ENCODE measurements around the gene SARDH.

Gene SARDH

GRCh38 chr9:133635533-133636531, 102.3 kb downstream of the SARDH start, which contains the start of gene DBH:
Gene DBH, plus strand, starts transcription at chr9:133636363. Its CDS starts 9 bp downstream, at chr9:133636372.
- H3K27ac ChIP-seq (ENCODE audit: insufficient read depth, low read length, poor library complexity, severe bottlenecking), result no peak within 1 kb of the TSS
- no peaks in the 10 kb centered on the region for H3K36me3 ChIP-seq (ENCODE audit: control insufficient read depth, insufficient read depth, low read length)
- no peaks in the 10 kb centered on the region for H3K27me3 ChIP-seq (replicated peaks; ENCODE audit: control insufficient read depth, insufficient read depth, low read length, poor library complexity, severe bottlenecking)
- no peaks in the 10 kb centered on the region for H3K9me3 ChIP-seq (ENCODE audit: control insufficient read depth, low read length)
- DNase-seq, result no peak
- H3K4me1 ChIP-seq (ENCODE audit: control insufficient read depth, insufficient read depth, low read length, poor library complexity, severe bottlenecking), result no peaks in the 10 kb centered on the region
- H3K4me3 ChIP-seq (ENCODE audit: insufficient read depth, low read depth, low read length, poor library complexity, severe bottlenecking), result no peak within 1 kb of the TSS

DNA sequence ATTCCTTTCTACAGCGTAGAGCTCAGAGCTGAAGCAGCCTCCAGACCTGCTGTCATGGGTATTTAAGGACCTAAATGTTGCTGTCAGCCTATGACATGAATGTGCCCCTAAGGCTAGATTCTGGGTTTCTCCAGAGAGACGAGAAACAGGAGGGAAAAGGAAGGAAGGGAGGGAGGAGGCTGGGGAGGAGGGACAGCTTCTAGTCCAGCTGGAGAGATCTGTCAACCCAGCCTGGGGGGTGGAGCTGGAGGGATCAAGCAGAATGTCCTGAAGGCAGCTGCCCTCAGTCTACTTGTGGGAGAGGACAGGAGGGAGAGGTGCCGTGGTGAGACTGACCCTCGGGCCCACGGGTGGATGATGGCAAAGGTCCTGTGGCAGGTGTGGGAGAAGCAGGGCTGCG, 103.1 kb downstream of the SARDH start:
- H3K9me3 ChIP-seq (ENCODE audit: control insufficient read depth, low read length), result no peaks in the 10 kb centered on the region

GRCh38 chr9:133634081-133634691, 104.0 kb downstream of the SARDH start:
- DNase-seq, result no peak
- H3K4me3 ChIP-seq (ENCODE audit: insufficient read depth, low read depth, low read length, poor library complexity, severe bottlenecking), result no peak overlapping the region
- no peaks in the 10 kb centered on the region for H3K27me3 ChIP-seq (replicated peaks; ENCODE audit: control insufficient read depth, insufficient read depth, low read length, poor library complexity, severe bottlenecking)
- no peaks in the 10 kb centered on the region for H3K9me3 ChIP-seq (ENCODE audit: control insufficient read depth, low read length)
- H3K27ac ChIP-seq (ENCODE audit: insufficient read depth, low read length, poor library complexity, severe bottlenecking), result no peak overlapping the region
- H3K36me3 ChIP-seq (ENCODE audit: control insufficient read depth, insufficient read depth, low read length), result no peaks in the 10 kb centered on the region
- no peaks in the 10 kb centered on the region for H3K4me1 ChIP-seq (ENCODE audit: control insufficient read depth, insufficient read depth, low read length, poor library complexity, severe bottlenecking)

More for the DNA sequence above, 103.1 kb downstream of the SARDH start:
- H3K4me3 ChIP-seq (ENCODE audit: insufficient read depth, low read depth, low read length, poor library complexity, severe bottlenecking), result no peak overlapping the region
- H3K27me3 ChIP-seq (replicated peaks; ENCODE audit: control insufficient read depth, insufficient read depth, low read length, poor library complexity, severe bottlenecking), result no peaks in the 10 kb centered on the region
- H3K4me1 ChIP-seq (ENCODE audit: control insufficient read depth, insufficient read depth, low read length, poor library complexity, severe bottlenecking), result no peaks in the 10 kb centered on the region
- no peak for DNase-seq
- H3K36me3 ChIP-seq (ENCODE audit: control insufficient read depth, insufficient read depth, low read length), result no peaks in the 10 kb centered on the region
- no peak overlapping the region for H3K27ac ChIP-seq (ENCODE audit: insufficient read depth, low read length, poor library complexity, severe bottlenecking)

- Histone ChIP-seq H3K27me3 (replicated peaks; ENCODE audit: control insufficient read depth, insufficient read depth, low read length, poor library complexity, severe bottlenecking) (no peaks in the 10 kb centered on the region), H3K27ac (ENCODE audit: insufficient read depth, low read length, poor library complexity, severe bottlenecking) (no peak overlapping the region), H3K36me3 (ENCODE audit: control insufficient read depth, insufficient read depth, low read length) (no peaks in the 10 kb centered on the region), H3K4me3 (ENCODE audit: insufficient read depth, low read depth, low read length, poor library complexity, severe bottlenecking) (no peak overlapping the region), H3K9me3 (ENCODE audit: control insufficient read depth, low read length) (no peaks in the 10 kb centered on the region), H3K4me1 (ENCODE audit: control insufficient read depth, insufficient read depth, low read length, poor library complexity, severe bottlenecking) (no peaks in the 10 kb centered on the region)
- no peak for DNase-seq
These were observed 104.5 kb downstream of the SARDH start for GRCh38 chr9:133633681-133634080.

DNA sequence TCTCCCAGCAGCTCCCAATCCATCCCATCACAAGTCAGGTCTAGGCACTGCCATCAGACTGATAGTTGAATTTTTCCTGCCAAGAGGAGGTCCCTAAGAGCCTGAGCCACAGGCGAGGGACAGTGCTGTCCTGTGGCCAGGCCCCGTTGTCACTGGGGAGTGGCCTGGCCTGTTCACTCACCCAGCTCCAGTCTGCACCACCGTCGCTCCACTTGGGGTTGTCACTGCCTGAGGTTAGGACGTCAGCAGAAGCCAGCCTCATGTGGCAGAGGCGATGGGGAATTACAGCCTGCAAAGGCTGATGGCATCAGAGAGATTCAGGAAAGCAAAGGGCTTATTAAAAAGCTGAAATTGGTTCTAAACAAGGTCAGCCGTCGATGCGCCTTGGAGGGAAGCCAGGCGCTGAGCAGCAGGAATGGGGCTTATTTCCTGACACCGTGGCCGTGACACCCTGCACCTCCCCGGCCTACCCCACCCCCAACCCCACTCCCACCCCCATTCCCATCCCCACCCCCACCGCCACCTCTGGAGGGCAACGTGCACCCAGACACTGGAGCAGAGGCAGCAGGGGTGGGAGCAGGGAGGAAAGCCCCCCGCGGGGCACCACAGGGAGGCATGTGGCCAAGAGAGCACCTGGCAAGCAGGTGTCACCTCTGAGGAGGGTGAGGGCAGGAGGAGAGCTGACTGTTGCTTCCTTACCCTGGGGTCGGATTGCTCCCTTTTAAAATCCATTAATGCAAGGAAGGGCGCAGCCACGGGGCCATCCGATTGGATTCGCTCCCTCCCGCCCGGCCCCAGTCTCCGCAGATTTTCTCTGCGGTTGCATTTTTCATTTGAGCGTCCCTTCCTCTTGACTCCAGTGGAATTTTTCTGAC, 105.1 kb downstream of the SARDH start:
- H3K27ac ChIP-seq (ENCODE audit: insufficient read depth, low read length, poor library complexity, severe bottlenecking), result no peak overlapping the region
- H3K36me3 ChIP-seq (ENCODE audit: control insufficient read depth, insufficient read depth, low read length), result no peaks in the 10 kb centered on the region
- no peaks in the 10 kb centered on the region for H3K9me3 ChIP-seq (ENCODE audit: control insufficient read depth, low read length)
- no peak overlapping the region for H3K4me3 ChIP-seq (ENCODE audit: insufficient read depth, low read depth, low read length, poor library complexity, severe bottlenecking)
- no peak for DNase-seq
- H3K27me3 ChIP-seq (replicated peaks; ENCODE audit: control insufficient read depth, insufficient read depth, low read length, poor library complexity, severe bottlenecking), result no peaks in the 10 kb centered on the region
- H3K4me1 ChIP-seq (ENCODE audit: control insufficient read depth, insufficient read depth, low read length, poor library complexity, severe bottlenecking), result no peaks in the 10 kb centered on the region

GRCh38 chr9:133631111-133631510, 107.0 kb downstream of the SARDH start:
- Histone ChIP-seq H3K27me3 (replicated peaks; ENCODE audit: control insufficient read depth, insufficient read depth, low read length, poor library complexity, severe bottlenecking) (no peaks in the 10 kb centered on the region), H3K4me3 (ENCODE audit: insufficient read depth, low read depth, low read length, poor library complexity, severe bottlenecking) (no peak overlapping the region), H3K4me1 (ENCODE audit: control insufficient read depth, insufficient read depth, low read length, poor library complexity, severe bottlenecking) (no peaks in the 10 kb centered on the region)

DNA sequence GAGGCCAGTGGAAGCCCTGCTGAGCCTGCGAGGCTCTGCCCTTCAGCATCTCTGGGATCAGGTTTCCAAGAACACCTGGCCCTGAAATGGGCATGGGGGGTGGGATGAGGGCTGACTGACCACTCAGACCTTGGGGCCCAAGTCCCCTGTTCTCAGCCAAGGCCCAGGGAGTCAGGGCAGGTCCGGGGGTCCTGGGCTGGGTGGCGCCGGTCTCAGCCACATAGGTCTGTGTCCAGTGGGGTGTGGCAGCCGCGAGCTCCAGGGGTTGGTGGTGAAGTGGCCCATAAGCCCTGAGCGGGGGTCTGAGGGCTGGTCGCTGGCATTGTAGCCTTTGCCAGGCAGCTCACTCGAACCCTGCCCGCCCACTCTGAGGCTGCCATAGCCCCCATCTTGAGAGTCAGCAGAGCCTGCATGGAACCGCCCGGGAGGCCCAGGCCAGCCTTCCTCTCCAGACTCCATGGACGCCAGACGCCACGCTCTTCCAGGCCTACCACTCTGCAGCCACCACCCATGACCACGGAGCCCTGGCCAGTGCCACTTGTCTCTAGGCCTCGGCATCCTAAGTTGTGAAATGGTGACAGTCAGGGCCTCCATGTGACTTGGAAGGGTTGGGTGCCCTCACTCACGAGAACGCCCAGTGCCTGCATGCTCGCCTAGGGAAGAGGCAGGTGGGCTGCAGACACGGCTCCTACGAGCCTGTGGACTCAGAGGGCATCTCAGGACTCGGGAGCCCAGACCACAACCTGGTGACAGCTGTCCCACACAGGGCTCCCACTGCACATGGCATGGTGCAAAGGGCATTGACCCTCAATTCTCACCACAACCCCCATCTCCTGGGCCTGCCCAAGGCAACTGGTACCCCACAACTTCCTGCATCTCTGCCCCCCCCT, 108.7 kb downstream of the SARDH start:
- H3K27ac ChIP-seq (ENCODE audit: insufficient read depth, low read length, poor library complexity, severe bottlenecking), result no peak overlapping the region
- no peaks in the 10 kb centered on the region for H3K36me3 ChIP-seq (ENCODE audit: control insufficient read depth, insufficient read depth, low read length)
- no peaks in the 10 kb centered on the region for H3K4me1 ChIP-seq (ENCODE audit: control insufficient read depth, insufficient read depth, low read length, poor library complexity, severe bottlenecking)
- no peaks in the 10 kb centered on the region for H3K27me3 ChIP-seq (replicated peaks; ENCODE audit: control insufficient read depth, insufficient read depth, low read length, poor library complexity, severe bottlenecking)
- H3K4me3 ChIP-seq (ENCODE audit: insufficient read depth, low read depth, low read length, poor library complexity, severe bottlenecking), result no peak overlapping the region
- no peak for DNase-seq
- H3K9me3 ChIP-seq (ENCODE audit: control insufficient read depth, low read length), result no peaks in the 10 kb centered on the region

More at GRCh38 chr9:133631111-133631510, 107.0 kb downstream of the SARDH start:
- H3K27ac ChIP-seq (ENCODE audit: insufficient read depth, low read length, poor library complexity, severe bottlenecking), result no peak overlapping the region
- no peaks in the 10 kb centered on the region for H3K9me3 ChIP-seq (ENCODE audit: control insufficient read depth, low read length)
- H3K36me3 ChIP-seq (ENCODE audit: control insufficient read depth, insufficient read depth, low read length), result no peaks in the 10 kb centered on the region
- DNase-seq, result no peak

- H3K4me1 ChIP-seq (ENCODE audit: control insufficient read depth, insufficient read depth, low read length, poor library complexity, severe bottlenecking), result no peaks in the 10 kb centered on the region
- no peak overlapping the region for H3K4me3 ChIP-seq (ENCODE audit: insufficient read depth, low read depth, low read length, poor library complexity, severe bottlenecking)
- H3K27ac ChIP-seq (ENCODE audit: insufficient read depth, low read length, poor library complexity, severe bottlenecking), result no peak overlapping the region
These were observed 109.4 kb downstream of the SARDH start for GRCh38 chr9:133628766-133629165.

GRCh38 chr9:133627341-133627740, 110.8 kb downstream of the SARDH start:
- Histone ChIP-seq H3K4me3 (ENCODE audit: insufficient read depth, low read depth, low read length, poor library complexity, severe bottlenecking) (no peak overlapping the region), H3K9me3 (ENCODE audit: control insufficient read depth, low read length) (no peaks in the 10 kb centered on the region), H3K27ac (ENCODE audit: insufficient read depth, low read length, poor library complexity, severe bottlenecking) (no peak overlapping the region), H3K27me3 (replicated peaks; ENCODE audit: control insufficient read depth, insufficient read depth, low read length, poor library complexity, severe bottlenecking) (no peaks in the 10 kb centered on the region), H3K36me3 (ENCODE audit: control insufficient read depth, insufficient read depth, low read length) (no peaks in the 10 kb centered on the region), H3K4me1 (ENCODE audit: control insufficient read depth, insufficient read depth, low read length, poor library complexity, severe bottlenecking) (no peaks in the 10 kb centered on the region)
- DNase-seq, result no peak

More at GRCh38 chr9:133628766-133629165, 109.4 kb downstream of the SARDH start:
- no peaks in the 10 kb centered on the region for H3K9me3 ChIP-seq (ENCODE audit: control insufficient read depth, low read length)
- no peaks in the 10 kb centered on the region for H3K36me3 ChIP-seq (ENCODE audit: control insufficient read depth, insufficient read depth, low read length)
- no peaks in the 10 kb centered on the region for H3K27me3 ChIP-seq (replicated peaks; ENCODE audit: control insufficient read depth, insufficient read depth, low read length, poor library complexity, severe bottlenecking)
- no peak for DNase-seq

All from effector memory CD4-positive, alpha-beta T cell (primary cell).